GM19193 (cell line): ENCODE data around the gene PHLDB1.

ENCODE experiments used
- POLR2A ChIP-seq: IDR thresholded peaks from 4 replicates; pipeline ENCODE4 v1.6.1; 2011; ENCODE audit not compliant: insufficient read depth, insufficient read length; ENCODE audit errors: extremely low read depth

Gene PHLDB1

GRCh38 chr11:118705111-118705741 is 97.8 kb downstream of the PHLDB1 start:
- TF ChIP-seq POLR2A, result no peak

GRCh38 chr11:118705791-118706545 is 98.6 kb downstream of the PHLDB1 start:
- no peak for TF ChIP-seq POLR2A

GRCh38 chr11:118706546-118706825 is 99.1 kb downstream of the PHLDB1 start:
- TF ChIP-seq POLR2A, result no peak
